ENCODE measurements around the gene RFNG.

The RFNG gene

GRCh38 chr17:82089723-82090548 is 38.3 kb upstream of the RFNG start:
- no peak for DNase-seq (ENCODE audit: low read depth in 1 of 2, low spot score in 1 of 2)

DNA sequence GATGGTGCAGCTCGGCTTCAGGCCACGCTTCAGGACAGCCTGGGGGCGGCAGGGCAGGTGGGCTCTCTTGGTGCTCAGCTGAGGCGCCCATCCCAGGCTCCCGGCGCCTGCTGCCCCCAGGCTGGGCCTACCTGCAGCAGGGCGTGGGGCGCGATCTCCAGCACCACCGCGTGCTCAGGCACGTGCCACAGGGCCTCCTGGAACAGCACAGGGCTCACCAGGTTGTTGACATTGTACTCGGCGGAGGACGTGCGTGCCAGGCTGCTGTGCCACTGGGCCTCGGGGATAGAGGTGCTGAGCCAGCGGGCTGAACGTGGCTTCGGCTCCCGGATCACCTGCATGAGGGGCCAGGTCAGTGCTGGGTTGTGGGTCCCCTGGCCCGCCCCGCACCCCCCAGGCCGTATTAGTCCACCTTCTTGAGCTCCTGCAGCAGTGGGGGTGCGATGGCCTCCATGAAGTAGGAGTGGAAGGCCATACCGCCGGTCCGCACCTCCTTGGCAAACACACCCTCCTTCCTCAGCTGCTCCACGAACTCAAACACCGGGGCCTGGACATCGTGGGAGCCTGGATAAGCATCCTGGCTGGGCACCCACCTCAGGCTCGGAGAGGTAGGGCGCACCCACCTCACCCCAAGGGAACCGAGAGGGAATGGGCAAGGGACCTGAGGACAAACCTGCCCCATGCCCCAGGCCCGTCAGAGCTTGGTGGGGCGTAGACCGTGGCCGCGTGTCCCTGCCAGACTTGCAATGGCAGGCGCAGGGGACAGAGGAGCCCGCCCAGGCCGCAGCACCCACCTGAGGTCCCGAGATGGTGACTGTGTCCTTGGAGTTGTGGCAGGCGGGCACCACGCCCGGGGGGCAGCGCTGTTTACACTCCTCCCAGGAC is 37.5 kb upstream of the RFNG start:
- DNase-seq (ENCODE audit: low read depth in 1 of 2, low spot score in 1 of 2) = no peak

DNA sequence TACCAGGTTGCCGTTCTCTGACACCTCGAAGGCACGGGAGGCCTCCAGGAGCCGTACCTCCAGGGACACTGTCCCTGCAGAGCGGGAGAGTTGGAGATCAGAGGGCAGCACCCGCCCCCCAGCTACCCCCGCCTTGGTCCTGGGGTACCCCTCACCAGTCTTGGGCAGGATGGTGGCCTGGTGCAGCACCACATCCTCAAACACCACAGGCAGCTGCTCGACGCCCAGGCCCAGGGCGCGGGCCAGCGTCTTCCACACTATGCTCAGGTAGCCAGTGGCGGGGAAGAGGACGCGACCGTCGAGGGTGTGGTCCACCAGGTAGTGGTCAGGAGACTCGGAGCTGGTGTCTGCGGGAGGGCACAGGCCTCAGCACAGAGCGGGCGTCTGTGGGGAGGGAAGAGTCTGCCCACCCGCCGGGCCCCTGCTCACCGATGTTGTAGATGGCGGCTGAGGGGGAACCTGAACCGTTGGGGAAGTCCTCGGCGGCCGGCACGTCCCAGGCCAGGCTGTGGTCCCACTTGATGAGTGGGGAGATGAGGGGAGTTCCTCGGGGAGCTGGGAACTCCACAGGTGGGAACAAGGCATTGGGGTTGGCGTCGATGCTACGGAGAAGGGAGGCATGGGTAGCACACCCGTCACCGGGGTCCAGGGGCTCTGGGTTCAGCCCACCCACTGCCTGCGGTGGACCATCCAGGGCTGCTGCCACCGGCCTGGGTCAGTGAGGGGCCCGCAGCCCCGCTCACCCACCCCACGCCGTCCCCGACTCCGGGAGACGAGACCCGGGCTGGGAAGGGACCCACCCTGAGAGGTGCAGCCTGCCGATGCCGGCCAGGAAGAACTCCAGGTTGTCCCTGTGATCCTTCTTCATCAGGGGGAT is 36.6 kb upstream of the RFNG start:
- DNase-seq (ENCODE audit: low read depth in 1 of 2, low spot score in 1 of 2) = no peak

GRCh38 chr17:82086941-82087906 is 35.6 kb upstream of the RFNG start:
- no peak for DNase-seq (ENCODE audit: low read depth in 1 of 2, low spot score in 1 of 2)

DNA sequence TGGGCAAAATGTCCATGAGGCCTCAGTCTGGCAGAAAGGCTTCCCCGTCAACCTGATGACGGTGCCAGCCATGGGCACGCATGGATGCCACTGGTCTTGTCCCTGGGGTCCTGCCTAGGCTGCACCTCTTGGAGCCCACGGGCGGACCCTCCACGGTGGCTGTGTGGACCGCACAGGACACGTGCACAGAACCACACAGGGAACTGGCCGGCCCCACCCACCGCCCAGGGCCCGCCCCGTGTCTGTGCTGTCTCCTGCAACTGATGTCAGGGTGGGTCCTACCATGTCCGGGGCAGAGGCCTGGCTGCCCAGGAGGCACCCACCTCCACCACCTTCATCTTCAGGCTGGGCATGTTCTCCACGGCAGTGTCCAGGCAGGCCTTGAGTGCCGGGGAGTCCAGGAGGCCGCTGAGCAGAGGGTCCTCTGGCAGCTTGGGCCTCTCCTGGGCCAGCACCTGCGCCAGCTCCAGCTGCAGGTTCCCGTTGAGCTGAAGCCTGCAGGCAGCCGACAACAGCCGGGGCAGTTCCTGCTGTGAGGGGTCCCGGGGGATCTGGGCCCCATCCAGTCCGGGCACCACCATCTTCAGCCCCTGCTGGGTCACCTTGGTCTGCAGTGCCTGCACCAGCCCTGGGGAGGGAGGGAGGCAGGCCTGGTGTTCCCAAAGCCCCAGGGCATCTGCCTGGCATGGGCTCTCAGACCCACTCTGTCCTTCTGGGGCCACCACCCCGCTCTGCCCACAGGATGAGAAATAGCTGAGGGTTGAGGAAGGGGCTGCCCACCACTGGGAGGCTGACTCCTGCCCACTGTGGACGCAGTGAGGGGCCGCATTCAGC is 34.5 kb upstream of the RFNG start:
- DNase-seq (ENCODE audit: low read depth in 1 of 2, low spot score in 1 of 2) = no peak

GRCh38 chr17:82085031-82085861 is 33.6 kb upstream of the RFNG start:
- no peak for DNase-seq (ENCODE audit: low read depth in 1 of 2, low spot score in 1 of 2)

DNA sequence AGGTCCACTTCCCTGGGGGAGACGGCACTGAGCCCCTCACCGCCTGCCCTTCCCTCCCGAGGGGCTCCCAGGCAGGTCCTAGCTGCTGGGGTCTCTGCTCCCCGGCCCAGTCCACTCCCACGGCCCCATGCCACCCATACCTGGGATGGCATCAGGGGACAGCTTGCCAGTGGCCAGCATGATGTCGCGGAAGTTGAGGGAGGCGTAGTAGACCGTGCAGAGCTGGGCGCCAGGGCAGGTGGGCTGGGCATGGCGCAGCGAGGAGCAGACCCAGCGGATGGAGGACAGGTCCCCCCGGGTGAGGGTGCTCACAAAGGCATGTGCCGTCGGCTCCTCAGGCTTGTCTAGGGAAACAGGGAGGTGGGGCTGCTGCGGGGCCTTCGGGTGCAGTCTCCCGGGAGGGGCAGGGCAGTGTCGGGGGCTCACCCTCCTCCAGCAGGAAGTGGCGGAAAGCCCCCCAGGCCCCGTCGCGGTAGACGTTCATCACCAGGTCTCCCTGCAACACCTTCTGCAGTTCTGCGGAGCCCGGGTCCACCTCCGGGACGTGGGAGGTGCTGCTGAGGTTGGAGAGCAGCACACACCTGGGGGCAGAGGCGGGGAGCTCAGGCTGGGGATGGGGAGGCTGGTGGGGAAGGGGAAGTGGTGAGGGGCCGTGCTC is 32.9 kb upstream of the RFNG start:
- DNase-seq (ENCODE audit: low read depth in 1 of 2, low spot score in 1 of 2) = no peak

DNA sequence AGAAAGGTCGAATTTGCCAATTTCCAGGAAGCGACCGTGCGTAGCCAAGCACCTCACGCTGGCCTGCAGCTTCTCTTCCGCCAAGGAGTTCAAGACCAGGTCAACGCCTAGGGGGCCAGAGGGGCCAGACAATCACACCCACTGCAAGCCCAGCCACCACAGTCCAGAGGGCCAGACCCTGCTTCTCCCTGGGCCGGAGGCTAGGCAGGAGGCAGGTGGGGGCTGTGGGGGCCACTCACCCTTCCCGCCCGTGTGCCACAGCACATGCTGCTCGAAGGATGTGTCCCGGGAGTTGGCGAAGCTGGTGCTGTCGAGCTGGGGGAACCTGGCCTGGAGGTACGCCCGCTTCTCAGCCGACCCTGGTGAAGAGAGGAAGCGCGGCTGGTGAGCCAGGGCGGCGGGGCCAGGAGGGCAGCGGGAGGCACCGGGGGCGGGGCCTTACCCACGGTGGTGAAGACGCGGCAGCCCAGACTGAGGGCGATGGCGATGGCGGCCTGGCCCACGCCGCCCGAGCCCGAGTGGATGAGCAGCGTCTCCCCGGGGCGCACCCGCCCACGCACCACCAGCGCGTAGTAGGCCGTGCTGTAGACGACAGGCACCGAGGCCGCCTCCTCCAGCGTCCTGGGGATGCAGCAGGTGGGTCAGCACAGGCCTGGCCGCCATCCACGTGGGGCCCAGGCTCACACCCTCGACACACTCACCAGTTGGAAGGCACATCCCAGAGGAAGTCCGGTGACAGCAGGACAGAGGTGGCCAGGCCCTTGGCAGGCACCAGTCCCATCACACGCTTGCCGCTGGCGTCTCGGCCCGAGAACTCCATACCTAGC is 32.1 kb upstream of the RFNG start:
- no peak for DNase-seq (ENCODE audit: low read depth in 1 of 2, low spot score in 1 of 2)

- DNase-seq (ENCODE audit: low read depth in 1 of 2, low spot score in 1 of 2) = no peak
Measured at GRCh38 chr17:82083009-82083408, 31.4 kb upstream of the RFNG start.

DNA sequence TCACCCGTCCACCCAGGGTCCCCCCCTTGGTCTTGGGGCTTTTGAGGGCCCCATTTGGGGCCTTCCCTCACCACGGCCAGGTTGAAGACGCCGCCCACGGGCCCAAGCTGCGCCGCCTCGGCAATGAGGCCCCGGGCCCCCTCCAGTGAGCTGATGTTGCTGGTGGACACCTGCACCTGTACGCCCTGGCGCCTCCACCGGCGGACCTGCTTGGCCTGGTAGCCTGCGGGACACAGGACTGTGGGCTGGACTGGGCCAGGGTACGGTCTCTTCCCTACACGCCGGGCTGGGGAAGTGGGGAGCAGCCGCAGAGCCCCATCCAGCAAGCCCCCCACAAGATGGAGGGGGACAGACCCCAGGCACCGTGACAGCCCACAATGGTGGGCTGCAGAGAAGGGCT is 30.8 kb upstream of the RFNG start:
- no peak for DNase-seq (ENCODE audit: low read depth in 1 of 2, low spot score in 1 of 2)

- no peak for DNase-seq (ENCODE audit: low read depth in 1 of 2, low spot score in 1 of 2)
Measured at GRCh38 chr17:82081966-82082365, 30.4 kb upstream of the RFNG start.

- no peak for DNase-seq (ENCODE audit: low read depth in 1 of 2, low spot score in 1 of 2)
Measured at GRCh38 chr17:82081546-82081945, 29.9 kb upstream of the RFNG start.

DNA sequence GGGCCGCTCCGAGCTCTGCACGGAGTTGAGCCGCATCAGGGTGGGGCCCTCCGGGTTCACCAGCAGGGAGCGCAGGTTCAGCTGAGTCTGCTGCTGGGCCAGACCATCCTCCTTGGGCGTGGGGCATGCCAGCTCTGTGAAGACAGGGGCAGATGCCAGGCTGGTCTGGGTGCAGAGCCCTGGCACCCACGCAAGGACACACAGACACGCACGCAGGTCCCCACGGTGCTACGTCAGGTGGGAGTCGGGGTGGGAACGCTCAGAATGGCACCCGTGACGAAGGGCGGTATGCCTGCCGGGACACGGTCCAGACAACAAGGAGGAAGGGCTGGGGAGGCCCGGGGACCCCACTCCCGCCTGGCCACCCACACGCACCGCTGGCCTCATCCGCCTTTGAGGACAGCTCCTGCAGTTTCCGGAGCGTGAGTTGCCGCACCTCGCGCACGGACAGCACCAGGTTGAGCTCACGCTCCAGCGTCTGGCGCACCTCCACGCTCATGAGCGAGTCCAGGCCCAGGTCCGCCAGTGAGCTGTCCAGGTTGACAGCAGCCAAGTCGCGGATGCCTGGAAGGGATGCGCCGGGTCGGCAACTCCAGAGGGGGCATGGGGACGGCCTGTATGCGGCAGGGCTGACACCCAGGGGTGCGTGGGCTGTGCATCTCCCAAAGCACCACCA is 29.3 kb upstream of the RFNG start:
- no peak for DNase-seq (ENCODE audit: low read depth in 1 of 2, low spot score in 1 of 2)

DNA sequence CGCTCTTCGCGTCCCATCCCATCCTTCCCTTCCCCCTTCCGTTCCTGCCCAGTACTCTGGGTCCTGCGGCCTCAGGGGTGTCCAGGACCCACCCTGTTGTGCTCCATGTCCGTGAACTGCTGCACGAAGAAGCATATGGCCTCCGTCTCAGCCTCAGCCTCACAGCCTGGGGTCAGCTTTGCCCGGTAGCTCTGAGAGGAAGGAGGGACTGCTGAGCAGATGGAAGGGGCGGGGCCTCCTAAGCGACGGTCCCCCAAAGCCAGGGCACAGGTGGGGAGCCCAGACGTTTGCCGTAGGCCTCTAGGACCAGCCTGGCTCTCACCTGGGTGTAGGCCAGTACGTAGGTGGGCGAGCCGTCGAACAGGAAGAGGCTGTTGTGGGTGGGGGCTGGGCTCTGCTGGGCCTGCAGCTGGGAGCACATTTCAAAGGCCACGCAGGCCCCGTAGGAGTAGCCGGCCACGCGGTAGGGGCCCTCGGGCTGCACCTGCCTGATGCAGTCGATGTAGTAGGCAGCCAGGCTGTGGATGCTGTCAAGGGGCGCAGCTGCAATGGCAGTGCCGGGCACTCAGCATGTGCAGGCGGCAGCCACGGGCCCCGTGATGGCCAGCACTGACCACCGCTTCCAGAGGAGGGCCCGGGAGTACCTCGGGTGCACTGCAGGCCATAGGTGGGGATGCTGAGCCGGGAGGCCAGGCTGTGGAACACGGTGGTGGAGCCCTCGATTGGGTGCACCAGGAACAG is 28.6 kb upstream of the RFNG start:
- DNase-seq (ENCODE audit: low read depth in 1 of 2, low spot score in 1 of 2) = no peak

DNA sequence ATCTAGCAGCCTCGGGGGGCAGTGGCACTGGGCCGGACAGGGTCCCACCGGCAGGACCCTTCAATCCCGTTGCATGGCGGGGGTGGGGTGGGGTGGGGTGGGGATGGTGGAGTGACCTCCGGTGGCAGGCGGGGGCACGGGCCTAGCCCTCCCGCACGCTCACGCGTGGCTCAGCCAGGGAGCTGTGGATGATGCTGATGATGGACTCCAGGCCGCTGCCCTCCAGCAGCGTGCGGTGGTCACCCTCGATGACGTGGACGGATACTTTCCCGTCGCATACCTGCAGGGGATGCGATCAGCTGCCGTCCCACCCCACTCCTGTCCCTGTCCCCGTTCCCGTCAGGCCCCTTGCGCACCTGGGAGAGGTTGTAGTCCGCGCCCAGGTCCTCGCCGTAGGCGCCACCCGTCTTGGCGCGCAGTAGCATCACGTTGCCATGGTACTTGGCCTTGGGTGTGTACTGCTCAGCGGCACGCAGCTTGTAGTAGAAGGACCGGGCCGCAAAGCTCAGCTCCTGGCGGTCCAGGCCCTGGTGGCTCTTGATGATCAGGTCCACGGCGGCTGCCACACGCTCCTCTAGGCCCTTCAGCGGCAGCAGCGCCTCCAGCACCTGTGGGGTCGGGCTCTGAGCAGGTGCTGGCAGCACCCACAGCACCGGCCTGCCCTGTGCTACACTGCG is 27.5 kb upstream of the RFNG start:
- DNase-seq (ENCODE audit: low read depth in 1 of 2, low spot score in 1 of 2) = no peak
